ENCODE results near the gene NYAP1.
A peak's percentile ranks its signal among the peaks of the same experiment; 100 is the strongest.
"Not testable (repeated sequence)": the region's sequence is repeated elsewhere in the genome, so short reads cannot be mapped to it uniquely, and the experiment has no call there.

Gene NYAP1

GRCh38 chr7:100483722-100484672 is at the start of gene NYAP1:
Gene NYAP1, plus strand, starts transcription at chr7:100483927. Its CDS starts 1,385 bp downstream, at chr7:100485312.
- DNase-seq (ENCODE audit: low spot score) = peak; percentile 51

- DNase-seq (ENCODE audit: low spot score) = no peak
Observed at GRCh38 chr7:100434297-100435144, 49.2 kb upstream of the NYAP1 start.

GRCh38 chr7:100435401-100436304 is 48.1 kb upstream of the NYAP1 start:
- peak; percentile 45 for DNase-seq (ENCODE audit: low spot score)

- no peak for DNase-seq (ENCODE audit: low spot score)
Observed at GRCh38 chr7:100437150-100438100, 46.3 kb upstream of the NYAP1 start.

GRCh38 chr7:100438172-100438571 is 45.6 kb upstream of the NYAP1 start:
- DNase-seq (ENCODE audit: low spot score) = no peak

- DNase-seq (ENCODE audit: low spot score) = not testable (repeated sequence)
Observed at GRCh38 chr7:100438731-100439130, 45.0 kb upstream of the NYAP1 start.

- DNase-seq (ENCODE audit: low spot score) = not testable (repeated sequence)
Observed at GRCh38 chr7:100439244-100439643, 44.5 kb upstream of the NYAP1 start.

GRCh38 chr7:100441641-100442535 is 41.8 kb upstream of the NYAP1 start:
- DNase-seq (ENCODE audit: low spot score) = no peak

- no peak for DNase-seq (ENCODE audit: low spot score)
Observed at GRCh38 chr7:100443096-100443840, 40.5 kb upstream of the NYAP1 start.

GRCh38 chr7:100444311-100445278 is 39.1 kb upstream of the NYAP1 start:
- no peak for DNase-seq (ENCODE audit: low spot score)

GRCh38 chr7:100446040-100446439 is 37.7 kb upstream of the NYAP1 start:
- no peak for DNase-seq (ENCODE audit: low spot score)

- DNase-seq (ENCODE audit: low spot score) = not testable (repeated sequence)
Observed at GRCh38 chr7:100447363-100447762, 36.4 kb upstream of the NYAP1 start.

GRCh38 chr7:100449190-100449795 is 34.4 kb upstream of the NYAP1 start:
- DNase-seq (ENCODE audit: low spot score) = no peak

GRCh38 chr7:100452513-100452912 is 31.2 kb upstream of the NYAP1 start:
- DNase-seq (ENCODE audit: low spot score) = no peak

GRCh38 chr7:100453854-100454253 is 29.9 kb upstream of the NYAP1 start:
- DNase-seq (ENCODE audit: low spot score) = not testable (repeated sequence)

- no peak for DNase-seq (ENCODE audit: low spot score)
Observed at GRCh38 chr7:100455206-100455605, 28.5 kb upstream of the NYAP1 start.

- no peak for DNase-seq (ENCODE audit: low spot score)
Observed at GRCh38 chr7:100456562-100456961, 27.2 kb upstream of the NYAP1 start.

Data from CD4-positive, alpha-beta T cell treated with Interleukin-2 at 100 ng/mL for 4 hours (primary cell).